GM23248 (cell line): ENCODE results near the gene LOXL1. TPM values are rescaled to one million over a fixed set of nuclear protein-coding genes. Genes with fewer than 3 reads are reported as not detected.

Source experiments
- DNase-seq: peaks from one replicate; pipeline ENCODE4 v3.0.0-alpha.2; 2015
- H2AFZ ChIP-seq: fragments of 200-600 bp; sonication (generic); 2 replicates; pipeline ENCODE4 v1.6.1; 2016; ENCODE audit warnings: antibody characterized with exemption
- H3F3A ChIP-seq: fragments of 200-600 bp; sonication (generic); 2 replicates; pipeline ENCODE4 v1.6.1; 2016; ENCODE audit warnings: mild to moderate bottlenecking, antibody characterized with exemption, mixed run types; ENCODE audit not compliant: insufficient read depth
- H3K27ac ChIP-seq: fragments of 200-600 bp; sonication (generic); 2 replicates; pipeline ENCODE4 v1.5.1; 2016; ENCODE audit warnings: mild to moderate bottlenecking
- H3K27me3 ChIP-seq: fragments of 200-600 bp; sonication (generic); replicated peaks from 2 replicates; pipeline ENCODE4 v1.6.1; 2016; ENCODE audit warnings: mild to moderate bottlenecking; ENCODE audit not compliant: insufficient read depth
- H3K36me3 ChIP-seq: fragments of 200-600 bp; sonication (generic); 2 replicates; pipeline ENCODE4 v1.6.1; 2016; ENCODE audit warnings: low read depth, mild to moderate bottlenecking
- H3K4me1 ChIP-seq: fragments of 200-600 bp; sonication (generic); 2 replicates; pipeline ENCODE4 v1.6.1; 2016; ENCODE audit warnings: mild to moderate bottlenecking; ENCODE audit not compliant: insufficient read depth
- H3K4me2 ChIP-seq: fragments of 200-600 bp; sonication (generic); one replicate; pipeline ENCODE4 v1.6.1; 2016; ENCODE audit warnings: mild to moderate bottlenecking; ENCODE audit not compliant: unreplicated experiment
- H3K4me3 ChIP-seq: fragments of 200-600 bp; sonication (generic); 2 replicates; pipeline ENCODE4 v1.5.1; 2016; ENCODE audit warnings: mild to moderate bottlenecking
- H3K79me2 ChIP-seq: fragments of 200-600 bp; sonication (generic); 2 replicates; pipeline ENCODE4 v1.6.1; 2016; ENCODE audit warnings: mild to moderate bottlenecking; ENCODE audit not compliant: insufficient read depth
- H3K9ac ChIP-seq: fragments of 200-600 bp; sonication (generic); 2 replicates; pipeline ENCODE4 v1.6.1; 2016; ENCODE audit warnings: mild to moderate bottlenecking
- H3K9me2 ChIP-seq: fragments of 200-600 bp; sonication (generic); 2 replicates; pipeline ENCODE4 v1.6.1; 2016; ENCODE audit warnings: mixed run types, mild to moderate bottlenecking, moderate library complexity; ENCODE audit not compliant: insufficient read depth
- H3K9me3 ChIP-seq: fragments of 200-600 bp; sonication (generic); one replicate; pipeline ENCODE4 v1.6.1; 2017; ENCODE audit warnings: low read depth
- H4K20me1 ChIP-seq: fragments of 200-600 bp; sonication (generic); 2 replicates; pipeline ENCODE4 v1.6.0; 2016; ENCODE audit not compliant: insufficient read depth
- EZH2 ChIP-seq: fragments of 200-600 bp; sonication (generic); IDR thresholded peaks from 2 replicates; pipeline ENCODE4 v1.6.1; 2018; ENCODE audit warnings: antibody characterized with exemption, mild to moderate bottlenecking; ENCODE audit not compliant: insufficient read depth, poor library complexity, severe bottlenecking
- EZH2phosphoT487 ChIP-seq: fragments of 200-600 bp; sonication (generic); IDR thresholded peaks from 2 replicates; pipeline ENCODE4 v1.6.1; 2018; ENCODE audit warnings: antibody characterized with exemption, moderate library complexity, mild to moderate bottlenecking, low read depth; ENCODE audit not compliant: insufficient read depth
- WGBS, 2 experiments: methylation state at CpG; one replicate each; pipeline ENCODE4 v1.1.6; 2015 to 2017; ENCODE audit warnings: low lambda C conversion rate in 2 of 2, low coverage in 1 of 2; ENCODE audit errors: missing lambda C conversion rate in 2 of 2; 5-methylcytosine and 5-hydroxymethylcytosine counted together
- in situ Hi-C: fragments of 300-500 bp; cut with MboI; formaldehyde crosslinking; loops from 2 replicates; pipeline ENCODE4 v1.15.0; 2020
- polyA plus RNA-seq: library from polyadenylated mRNA; unstranded; fragments of >200 nt; fragmentation: Nextera tagmentation; extraction: Ambion mirVana; gene quantifications from 2 replicates; pipeline ENCODE4 v1.2.1, GENCODE V29; 2016
- total RNA-seq: library from RNA; depleted of rRNA; stranded (reverse); fragments of >200 nt; shearing (Covaris generic); gene quantifications from 2 replicates; pipeline ENCODE4 v1.2.3, GENCODE V29; 2014

The LOXL1 gene
- total and polyA plus RNA-seq, 2 experiments from 2014 or later, result 401 to 540 TPM

DNA sequence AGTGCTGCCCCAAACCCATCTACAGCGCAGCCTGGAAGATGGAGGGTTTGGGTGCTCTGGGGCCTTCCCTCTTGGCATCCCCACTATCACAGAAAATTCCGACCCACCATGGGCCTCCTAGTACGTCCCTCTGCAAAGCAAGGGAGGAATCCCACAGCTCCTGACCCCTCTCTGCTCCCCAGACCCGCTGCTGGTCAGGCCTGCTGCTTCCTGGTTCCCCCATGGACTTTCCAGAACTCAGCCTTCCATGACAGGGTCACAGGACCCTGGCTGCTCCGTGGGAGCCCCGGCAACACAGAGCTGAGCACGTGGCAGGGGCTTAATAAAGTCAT lies 3.1 kb upstream of the LOXL1 start:
- Histone ChIP-seq H3K9me3 (no peaks in the 10 kb centered on the region), H3K79me2 (peaks cover 55% of the 10 kb centered on the region), H3K27me3 (no peaks in the 10 kb centered on the region), H4K20me1 (no peaks in the 10 kb centered on the region), H3K4me1 (peaks cover 53% of the 10 kb centered on the region), H3K4me3 (no peak overlapping the region), H3K9me2 (no peaks in the 10 kb centered on the region), H2AFZ (no peak overlapping the region), H3K36me3 (0 out of 2 replicates have a peak, but pooled peaks cover 7% of the 10 kb centered on the region), H3K9ac (peak overlapping the region; percentile 90; the same call in 1 of the 2 replicates), H3F3A (peaks cover 45% of the 10 kb centered on the region), H3K4me2 (peak overlapping the region; percentile 98), H3K27ac (peak overlapping the region; percentile 94)
- no peak for DNase-seq
- TF ChIP-seq EZH2 (no peak), EZH2phosphoT487 (no peak)
- 71 to 76% methylated on average over 6 to 7 of the region's 7 CpGs for WGBS, 2 experiments
- in situ Hi-C loops, result no loop called here

DNA sequence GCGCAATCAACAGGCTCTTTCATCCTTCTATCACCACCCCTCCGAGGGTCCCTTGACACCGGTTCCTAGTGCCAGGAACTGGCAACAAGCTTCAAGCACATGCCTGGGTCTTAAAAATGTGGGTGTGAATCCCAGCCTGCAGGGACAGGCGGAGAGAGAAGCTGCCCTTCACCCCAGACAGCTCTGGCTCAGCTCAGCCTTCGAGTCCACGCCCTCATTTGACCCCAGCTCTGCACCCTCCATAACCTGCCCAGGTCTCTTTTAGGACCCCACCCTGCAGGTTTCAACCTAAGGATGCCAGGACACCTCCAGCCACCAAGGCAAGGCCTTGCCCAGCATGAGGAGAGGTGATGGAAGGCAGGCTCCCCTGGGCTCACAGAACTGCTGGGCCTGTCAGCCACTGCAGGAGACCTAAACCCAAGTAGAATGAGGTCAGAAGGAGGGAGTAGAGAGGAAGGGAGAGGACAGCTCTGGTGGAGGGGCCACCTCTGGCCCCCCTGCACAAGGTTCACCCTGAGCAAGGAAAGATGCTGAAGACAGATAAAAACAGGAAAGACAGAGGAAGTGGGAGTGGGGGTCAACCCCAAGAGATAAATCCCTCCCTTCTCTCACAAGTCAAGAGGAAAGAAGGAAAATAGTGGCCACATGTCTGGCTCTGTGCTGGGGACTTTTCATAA lies 2.6 kb upstream of the LOXL1 start:
- no peaks in the 10 kb centered on the region for H4K20me1 ChIP-seq
- H3K4me3 ChIP-seq, result peak overlapping the region; percentile 45; the same call in 1 of the 2 replicates
- peaks cover 60% of the 10 kb centered on the region for H3K79me2 ChIP-seq
- TF ChIP-seq EZH2, result no peak
- TF ChIP-seq EZH2phosphoT487, result no peak
- H3K9ac ChIP-seq, result peak overlapping the region; percentile 90
- no peak for DNase-seq
- peak overlapping the region; percentile 98 for H3K4me2 ChIP-seq
- in situ Hi-C loops, result no loop called here
- no peaks in the 10 kb centered on the region for H3K9me2 ChIP-seq
- 0 out of 2 replicates have a peak, but pooled peaks cover 5% of the 10 kb centered on the region for H3K36me3 ChIP-seq
- no peaks in the 10 kb centered on the region for H3K27me3 ChIP-seq
- peaks cover 50% of the 10 kb centered on the region for H3F3A ChIP-seq
- peak overlapping the region; percentile 94 for H3K27ac ChIP-seq
- 73 to 74% methylated on average over 6 of the region's 6 CpGs for WGBS, 2 experiments
- peaks cover 53% of the 10 kb centered on the region for H3K4me1 ChIP-seq
- no peaks in the 10 kb centered on the region for H3K9me3 ChIP-seq
- 0 out of 2 replicates have a peak overlapping the region, but pooled peaks have one; percentile 51 for H2AFZ ChIP-seq

DNA sequence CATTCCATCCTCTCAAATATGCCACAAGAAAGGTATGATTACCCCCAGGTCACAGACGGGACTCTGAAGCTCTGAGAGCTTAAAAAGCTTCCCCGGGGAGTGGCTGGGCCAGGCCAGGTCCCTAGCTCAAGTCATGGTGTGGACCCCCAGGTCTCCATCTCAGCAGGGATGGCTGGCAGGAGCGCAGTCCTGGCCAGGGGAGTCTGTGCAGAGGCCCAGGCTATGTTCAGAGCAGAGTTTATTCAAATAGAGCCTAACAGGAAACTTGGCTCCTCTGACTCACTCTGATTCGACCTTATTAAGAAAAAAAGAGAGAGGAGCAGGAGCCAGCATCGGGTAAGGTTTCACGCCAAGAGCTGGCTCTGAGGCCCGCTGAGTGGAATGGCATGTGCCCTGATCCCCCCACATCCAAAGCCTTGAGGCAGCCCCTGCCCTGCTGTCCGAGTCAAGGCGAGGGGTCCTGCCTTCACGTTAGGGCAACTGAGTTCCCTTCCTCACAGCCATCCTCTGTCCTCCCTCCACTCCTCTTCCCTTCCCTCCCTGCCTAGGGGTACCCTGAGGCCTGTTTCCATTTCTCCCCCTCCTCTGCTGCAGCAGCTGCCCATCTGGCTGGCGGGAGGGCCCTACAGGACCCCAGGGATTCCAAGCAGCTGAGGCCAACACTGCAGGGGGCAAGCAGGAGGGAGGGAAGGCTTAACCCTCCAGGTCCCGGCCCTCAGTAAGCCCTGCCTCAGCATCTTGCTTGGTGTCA lies 1.9 kb upstream of the LOXL1 start:
- H2AFZ ChIP-seq, result peak overlapping the region; percentile 51; the same call in 1 of the 2 replicates
- H4K20me1 ChIP-seq, result no peaks in the 10 kb centered on the region
- peak overlapping the region; percentile 90 for H3K9ac ChIP-seq
- H3K9me2 ChIP-seq, result no peaks in the 10 kb centered on the region
- peaks cover 57% of the 10 kb centered on the region for H3K4me1 ChIP-seq
- peak overlapping the region; percentile 98 for H3K4me2 ChIP-seq
- no peak for TF ChIP-seq EZH2
- TF ChIP-seq EZH2phosphoT487, result no peak
- no peaks in the 10 kb centered on the region for H3K27me3 ChIP-seq
- peak overlapping the region; percentile 94 for H3K27ac ChIP-seq
- H3F3A ChIP-seq, result peaks cover 56% of the 10 kb centered on the region
- 2 to 5% methylated on average over 12 of the region's 12 CpGs for WGBS, 2 experiments
- H3K9me3 ChIP-seq, result no peaks in the 10 kb centered on the region
- in situ Hi-C loops, result no loop called here
- H3K79me2 ChIP-seq, result peaks cover 67% of the 10 kb centered on the region
- H3K36me3 ChIP-seq, result no peaks in the 10 kb centered on the region
- H3K4me3 ChIP-seq, result peak overlapping the region; percentile 45; the same call in 1 of the 2 replicates
- DNase-seq, result peak; percentile 95

DNA sequence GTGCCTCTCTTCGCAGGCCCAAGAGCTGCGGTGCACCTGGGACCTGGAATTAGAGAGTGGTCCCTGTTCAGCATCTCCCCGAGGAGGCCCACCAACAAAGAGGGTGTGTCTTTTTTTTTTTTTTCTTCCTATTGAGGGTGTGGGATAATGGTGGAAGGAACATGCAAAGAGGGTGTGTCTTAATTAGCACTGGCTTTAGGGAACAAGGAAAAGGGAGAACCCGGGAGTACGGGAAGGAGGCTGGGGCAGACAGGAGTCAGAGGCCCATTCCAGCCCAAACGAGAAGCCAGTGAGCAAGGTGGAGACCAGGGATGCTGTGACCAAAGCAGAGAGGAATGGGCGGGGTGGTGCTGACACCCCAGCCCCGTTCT lies 429 bp upstream of the LOXL1 start:
- in situ Hi-C loops, result no loop called here
- no peaks in the 10 kb centered on the region for H3K27me3 ChIP-seq
- 24 to 25% methylated on average over 8 of the region's 8 CpGs for WGBS, 2 experiments
- H3K9me3 ChIP-seq, result no peaks in the 10 kb centered on the region
- peaks cover 73% of the 10 kb centered on the region for H3K79me2 ChIP-seq
- H4K20me1 ChIP-seq, result no peaks in the 10 kb centered on the region
- H3K4me2 ChIP-seq, result peak overlapping the region; percentile 98
- H3K9ac ChIP-seq, result peak overlapping the region; percentile 90
- H3K36me3 ChIP-seq, result no peaks in the 10 kb centered on the region
- TF ChIP-seq EZH2phosphoT487 (no peak), EZH2 (no peak)
- peaks cover 64% of the 10 kb centered on the region for H3F3A ChIP-seq
- H3K9me2 ChIP-seq, result no peaks in the 10 kb centered on the region
- H3K4me3 ChIP-seq, result peak overlapping the region; percentile 93
- DNase-seq, result no peak
- peak overlapping the region; percentile 94 for H3K27ac ChIP-seq
- H2AFZ ChIP-seq, result no peak overlapping the region
- peaks cover 69% of the 10 kb centered on the region for H3K4me1 ChIP-seq
